Measurements from ENCODE around the gene SERPINB13.
"Not testable (repeated sequence)": the region's sequence is repeated elsewhere in the genome, so short reads cannot be mapped to it uniquely, and the experiment has no call there.

SERPINB13 gene

GRCh38 chr18:63626431-63626830, 39.3 kb downstream of the SERPINB13 start:
- ATAC-seq = no peak
- no peak for TF ChIP-seq ZNF565 (CRISPR knock-in tag; conservative IDR thresholded peaks at IDR 0.05; ENCODE audit: low read depth)
- TF ChIP-seq TOX (CRISPR knock-in tag; IDR thresholded peaks at IDR 0.05; ENCODE audit: borderline replicate concordance) = no peak
- TF ChIP-seq TSHZ2 (CRISPR knock-in tag; IDR thresholded peaks at IDR 0.05) = no peak
- no peak for TF ChIP-seq ZC3H10 (CRISPR knock-in tag; IDR thresholded peaks at IDR 0.05)
- TF ChIP-seq ARNTL (CRISPR knock-in tag; IDR thresholded peaks at IDR 0.05; ENCODE audit: borderline replicate concordance, low read depth) = no peak
- TF ChIP-seq BACH2 (CRISPR knock-in tag; IDR thresholded peaks at IDR 0.05; ENCODE audit: borderline replicate concordance) = no peak
- no peak for TF ChIP-seq GLIS3 (CRISPR knock-in tag; IDR thresholded peaks at IDR 0.05)
- no peak for TF ChIP-seq TCF4 (CRISPR knock-in tag; IDR thresholded peaks at IDR 0.05; ENCODE audit: borderline replicate concordance)
- TF ChIP-seq ZFP30 (CRISPR knock-in tag; IDR thresholded peaks at IDR 0.05) = no peak
- no peak for TF ChIP-seq CSDC2 (CRISPR knock-in tag; IDR thresholded peaks at IDR 0.05)
- TF ChIP-seq ISL1 (CRISPR knock-in tag; IDR thresholded peaks at IDR 0.05) = no peak
- TF ChIP-seq ZNF8 (CRISPR knock-in tag; IDR thresholded peaks at IDR 0.05) = no peak
- TF ChIP-seq ZNF70 (CRISPR knock-in tag; IDR thresholded peaks at IDR 0.05) = no peak
- no peak for TF ChIP-seq PATZ1 (CRISPR knock-in tag; IDR thresholded peaks at IDR 0.05; ENCODE audit: borderline replicate concordance)
- no peak for TF ChIP-seq PPARA (CRISPR knock-in tag; IDR thresholded peaks at IDR 0.05; ENCODE audit: borderline replicate concordance)
- TF ChIP-seq ESRRG (CRISPR knock-in tag; IDR thresholded peaks at IDR 0.05) = no peak
- no peak for TF ChIP-seq OSR1 (CRISPR knock-in tag; IDR thresholded peaks at IDR 0.05)
- no peak for TF ChIP-seq SNAI2 (CRISPR knock-in tag; IDR thresholded peaks at IDR 0.05)
- TF ChIP-seq CSRNP3 (CRISPR knock-in tag; IDR thresholded peaks at IDR 0.05) = no peak

GRCh38 chr18:63627819-63628218, 40.7 kb downstream of the SERPINB13 start:
- TF ChIP-seq ZC3H10 (CRISPR knock-in tag; IDR thresholded peaks at IDR 0.05) (no peak), ZFP30 (CRISPR knock-in tag; IDR thresholded peaks at IDR 0.05) (no peak), ZNF565 (CRISPR knock-in tag; conservative IDR thresholded peaks at IDR 0.05; ENCODE audit: low read depth) (no peak), ESRRG (CRISPR knock-in tag; IDR thresholded peaks at IDR 0.05) (no peak), BACH2 (CRISPR knock-in tag; IDR thresholded peaks at IDR 0.05; ENCODE audit: borderline replicate concordance) (no peak), PPARA (CRISPR knock-in tag; IDR thresholded peaks at IDR 0.05; ENCODE audit: borderline replicate concordance) (no peak), GLIS3 (CRISPR knock-in tag; IDR thresholded peaks at IDR 0.05) (no peak)
- no peak for ATAC-seq

GRCh38 chr18:63637703-63638102, 50.6 kb downstream of the SERPINB13 start:
- TF ChIP-seq BACH2 (CRISPR knock-in tag; IDR thresholded peaks at IDR 0.05; ENCODE audit: borderline replicate concordance) = no peak
- no peak for TF ChIP-seq GLIS3 (CRISPR knock-in tag; IDR thresholded peaks at IDR 0.05)
- TF ChIP-seq CREB5 (CRISPR knock-in tag; IDR thresholded peaks at IDR 0.05; ENCODE audit: low read depth) = no peak
- no peak for TF ChIP-seq RARB (CRISPR knock-in tag; IDR thresholded peaks at IDR 0.05)
- no peak for TF ChIP-seq ISL1 (CRISPR knock-in tag; IDR thresholded peaks at IDR 0.05)
- no peak for TF ChIP-seq TCF4 (CRISPR knock-in tag; IDR thresholded peaks at IDR 0.05; ENCODE audit: borderline replicate concordance)
- no peak for TF ChIP-seq ZNF565 (CRISPR knock-in tag; conservative IDR thresholded peaks at IDR 0.05; ENCODE audit: low read depth)
- TF ChIP-seq PATZ1 (CRISPR knock-in tag; IDR thresholded peaks at IDR 0.05; ENCODE audit: borderline replicate concordance) = no peak
- no peak for TF ChIP-seq POU6F1 (CRISPR knock-in tag; IDR thresholded peaks at IDR 0.05; ENCODE audit: borderline replicate concordance, low read depth)
- no peak for TF ChIP-seq SNAI2 (CRISPR knock-in tag; IDR thresholded peaks at IDR 0.05)
- TF ChIP-seq ZFP30 (CRISPR knock-in tag; IDR thresholded peaks at IDR 0.05) = no peak
- TF ChIP-seq ARNTL (CRISPR knock-in tag; IDR thresholded peaks at IDR 0.05; ENCODE audit: borderline replicate concordance, low read depth) = no peak
- TF ChIP-seq CSRNP3 (CRISPR knock-in tag; IDR thresholded peaks at IDR 0.05) = no peak
- no peak for TF ChIP-seq PPARA (CRISPR knock-in tag; IDR thresholded peaks at IDR 0.05; ENCODE audit: borderline replicate concordance)
- TF ChIP-seq ESRRG (CRISPR knock-in tag; IDR thresholded peaks at IDR 0.05) = no peak
- no peak for ATAC-seq

GRCh38 chr18:63641157-63641680, 54.1 kb downstream of the SERPINB13 start:
- ATAC-seq = not testable (repeated sequence)

All from SK-N-SH treated with all-trans-retinoic acid at 6 μM for 48 hours (cell line).